Cardiac fibroblast (primary cell): Measurements from ENCODE around the gene DNLZ.

Experiments
- DNase-seq, 2 donors: peaks; one replicate each; pipeline versions ENCODE4 v3.0.0 to v3.0.0-alpha.2; 2010; ENCODE audit warnings: low read depth in 2 of 2
- H3K4me3 ChIP-seq, 2 donors: replicated peaks in 1 of 2; 1 replicate in 1 of 2; 2 replicates in 1 of 2; pipeline ENCODE4 v1.5.1; 2011; ENCODE audit warnings: low read depth in 2 of 2, low read length in 2 of 2, mild to moderate bottlenecking in 2 of 2, moderate library complexity in 1 of 2
- CTCF ChIP-seq: IDR thresholded peaks from one replicate; pipeline ENCODE4 v1.5.1; 2011; ENCODE audit warnings: low read depth, mild to moderate bottlenecking, low read length, inconsistent platforms

Gene DNLZ

GRCh38 chr9:136339173-136339957, 24.2 kb downstream of the DNLZ start:
- peak; percentile 61 to 71 for DNase-seq
- no peak overlapping the region for H3K4me3 ChIP-seq
- peak; percentile 98 for TF ChIP-seq CTCF

- DNase-seq = no peak
- no peak overlapping the region for H3K4me3 ChIP-seq
- TF ChIP-seq CTCF = no peak
Measured at GRCh38 chr9:136338511-136338910, 25.0 kb downstream of the DNLZ start.

GRCh38 chr9:136337416-136338395, 25.8 kb downstream of the DNLZ start:
- DNase-seq = no peak
- no peak overlapping the region for H3K4me3 ChIP-seq
- TF ChIP-seq CTCF = no peak

GRCh38 chr9:136336881-136337280, 26.7 kb downstream of the DNLZ start:
- TF ChIP-seq CTCF = no peak
- no peak overlapping the region for H3K4me3 ChIP-seq
- no peak for DNase-seq

GRCh38 chr9:136336156-136336870, 27.2 kb downstream of the DNLZ start:
- DNase-seq = peak in 1 of 2 donors; percentile 23
- H3K4me3 ChIP-seq = no peak overlapping the region
- TF ChIP-seq CTCF = no peak
